Endothelial cell of umbilical vein (primary cell): ENCODE results near the gene NTRK1. TPM values are rescaled to one million over a fixed set of nuclear protein-coding genes. Genes with fewer than 3 reads are reported as not detected.

Source experiments
- BruUV-seq: library from RNA; stranded (reverse); fragments of 400-500 nt; replicated peaks from 2 replicates; lab custom pipeline; 2021; lab: Mats Ljungman, UMichigan
- CTCF ChIA-PET: fragments of 300-600, 350-600 bp; sonication (Branson Sonifier 250); formaldehyde crosslinking; loops from one replicate; lab custom pipeline; 2021; ENCODE audit warnings: antibody characterized with exemption, inconsistent platforms; lab: Charles Lee
- POLR2A ChIA-PET: fragments of 300-600, 350-600 bp; sonication (Branson Sonifier 250); formaldehyde crosslinking; loops from one replicate; lab custom pipeline; 2021; ENCODE audit warnings: antibody characterized with exemption, inconsistent platforms; lab: Charles Lee
- DNase-seq: peaks from one replicate; pipeline ENCODE4 v3.0.0-alpha.2; 2011; ENCODE audit warnings: low read depth, low spot score
- FAIRE-seq: peaks from 2 replicates; lab custom pipeline; 2011; peaks lifted over from hg19 to GRCh38; lab: Jason Lieb, UNC
- H2AFZ ChIP-seq: 2 replicates; pipeline ENCODE4 v1.6.0; 2012; ENCODE audit warnings: low read depth, low read length, control low read depth, inconsistent platforms
- H3K27ac ChIP-seq: 2 replicates; pipeline ENCODE4 v1.5.1; 2011; ENCODE audit warnings: low read depth, mild to moderate bottlenecking, control low read depth, low read length, moderate library complexity; ENCODE audit not compliant: insufficient read depth
- H3K27me3 ChIP-seq, 2 experiments: 2 replicates each; pipeline versions ENCODE4 v1.6.0 to v1.6.1; 2011; ENCODE audit warnings: low read length in 2 of 2, mixed read lengths in 1 of 2; ENCODE audit not compliant: control insufficient read depth in 2 of 2, insufficient read depth in 2 of 2
- H3K36me3 ChIP-seq, 2 experiments: 2 replicates in 1 of 2; 3 replicates in 1 of 2; pipeline ENCODE4 v1.5.1; 2011; ENCODE audit warnings: low read length in 2 of 2, mild to moderate bottlenecking in 1 of 2, moderate library complexity in 1 of 2; ENCODE audit not compliant: control insufficient read depth in 2 of 2, insufficient read depth in 2 of 2; ENCODE audit errors: extremely low read depth in 1 of 2
- H3K4me1 ChIP-seq: 3 replicates; pipeline ENCODE4 v1.5.1; 2011; ENCODE audit warnings: mild to moderate bottlenecking, low read length; ENCODE audit not compliant: control insufficient read depth, insufficient read depth; ENCODE audit errors: extremely low read depth
- H3K4me2 ChIP-seq: 2 replicates; pipeline ENCODE4 v1.6.1; 2011; ENCODE audit warnings: low read length, control low read depth, mixed read lengths; ENCODE audit not compliant: insufficient read depth
- H3K4me3 ChIP-seq, 3 experiments: fragments of 200-600 bp in 1 of 3; sonication (generic), shearing (Covaris generic) in 1 of 3; replicated peaks in 1 of 3; 2 replicates each; pipeline ENCODE4 v1.5.1; 2011 to 2016; ENCODE audit warnings: control low read depth in 3 of 3, low read length in 3 of 3, mild to moderate bottlenecking in 2 of 3, inconsistent platforms in 1 of 3, low read depth in 1 of 3, moderate library complexity in 1 of 3; ENCODE audit not compliant: insufficient read depth in 1 of 3
- H3K79me2 ChIP-seq: 2 replicates; pipeline ENCODE4 v1.6.0; 2012; ENCODE audit warnings: low read length, inconsistent platforms; ENCODE audit not compliant: control insufficient read depth, insufficient read depth
- H3K9ac ChIP-seq: replicated peaks from 2 replicates; pipeline ENCODE3; 2011; ENCODE audit warnings: low read length, control low read depth; ENCODE audit not compliant: insufficient read depth; ENCODE audit errors: extremely low read depth
- H3K9me1 ChIP-seq: replicated peaks from 3 replicates; pipeline ENCODE4 v1.6.0; 2011; ENCODE audit warnings: mild to moderate bottlenecking, low read length; ENCODE audit not compliant: control insufficient read depth, insufficient read depth; ENCODE audit errors: extremely low read depth
- H3K9me3 ChIP-seq: replicated peaks from 2 replicates; pipeline ENCODE4 v1.5.1; 2012; ENCODE audit warnings: low read length, inconsistent platforms; ENCODE audit not compliant: control insufficient read depth, insufficient read depth
- H4K20me1 ChIP-seq: replicated peaks from 2 replicates; pipeline ENCODE3; 2011; ENCODE audit warnings: mild to moderate bottlenecking, low read length; ENCODE audit not compliant: control insufficient read depth, insufficient read depth; ENCODE audit errors: extremely low read depth
- CTCF ChIP-seq, 2 donors: IDR thresholded peaks; 1 replicate in 1 of 2; 2 replicates in 1 of 2; pipeline ENCODE4 v1.5.1; 2011; ENCODE audit warnings: low read length in 2 of 2, mild to moderate bottlenecking in 2 of 2, moderate library complexity in 2 of 2, control low read depth in 1 of 2, inconsistent platforms in 1 of 2, low read depth in 1 of 2; ENCODE audit not compliant: insufficient read depth in 1 of 2; ENCODE audit errors: extremely low read depth in 1 of 2
- EZH2 ChIP-seq: IDR thresholded peaks from 2 replicates; pipeline ENCODE4 v1.6.1; 2012; ENCODE audit warnings: borderline replicate concordance, low read depth, mild to moderate bottlenecking, moderate library complexity, low read length, inconsistent platforms; ENCODE audit not compliant: severe bottlenecking
- FOS ChIP-seq: IDR thresholded peaks from 2 replicates; pipeline ENCODE4 v1.6.1; 2011; ENCODE audit warnings: mild to moderate bottlenecking, low read length, moderate library complexity, borderline replicate concordance; ENCODE audit not compliant: insufficient read depth
- GATA2 ChIP-seq: IDR thresholded peaks from 2 replicates; pipeline ENCODE4 v1.7.0; 2011; ENCODE audit warnings: low read depth, mild to moderate bottlenecking, moderate library complexity, mixed read lengths, low read length; ENCODE audit not compliant: insufficient read length, insufficient read depth
- JUN ChIP-seq: IDR thresholded peaks from 2 replicates; pipeline ENCODE4 v1.6.1; 2011; ENCODE audit warnings: borderline replicate concordance, low read depth; ENCODE audit not compliant: insufficient read length, insufficient read depth
- MAX ChIP-seq: IDR thresholded peaks from 2 replicates; pipeline ENCODE4 v1.6.1; 2011; ENCODE audit not compliant: insufficient read depth, insufficient read length
- MYC ChIP-seq: IDR thresholded peaks from one replicate; pipeline ENCODE4 v1.6.1; 2011; ENCODE audit warnings: mild to moderate bottlenecking, low read depth, low read length
- POLR2A ChIP-seq: IDR thresholded peaks from 2 replicates; pipeline ENCODE4 v1.6.1; 2012; ENCODE audit warnings: low read depth, mild to moderate bottlenecking, control low read depth, low read length
- POLR2AphosphoS5 ChIP-seq: IDR thresholded peaks from 2 replicates; pipeline ENCODE4 v1.6.1; 2012; ENCODE audit warnings: low read depth, mild to moderate bottlenecking, control low read depth, low read length, moderate library complexity; ENCODE audit not compliant: insufficient read depth
- dilution Hi-C: fragments of 300-500 bp; cut with MboI; formaldehyde crosslinking; loops from one replicate; pipeline ENCODE4 v1.15.0; 2019; ENCODE audit warnings: low sequenced_read_pairs; ENCODE audit not compliant: extremely low pct_ligation_motif_present
- intact Hi-C: fragments of 100-400 bp; cut with micrococcal nuclease; formaldehyde crosslinking; loops from one replicate; pipeline ENCODE4 v1.10.0; 2022
- polyA plus RNA-seq, 4 experiments: library from polyadenylated mRNA; depleted of rRNA in 3 of 4; stranded (reverse) in 3 of 4; unstranded in 1 of 4; fragments of >200 nt; gene quantifications; 2 replicates each; pipeline versions ENCODE4 v1.2.1 to v1.2.3, GENCODE V29; 2011 to 2012; ENCODE audit warnings: missing spikeins in 1 of 4
- total RNA-seq: library from RNA; stranded (reverse); gene quantifications from 2 replicates; pipeline ENCODE4 v1.2.3, GENCODE V29; 2021

Gene NTRK1
- total and polyA plus RNA-seq, 2 donors (not counting 3 experiments of a cell fraction or from before 2014, with no cell fraction given) = 0.07 TPM; not detected in 1

DNA sequence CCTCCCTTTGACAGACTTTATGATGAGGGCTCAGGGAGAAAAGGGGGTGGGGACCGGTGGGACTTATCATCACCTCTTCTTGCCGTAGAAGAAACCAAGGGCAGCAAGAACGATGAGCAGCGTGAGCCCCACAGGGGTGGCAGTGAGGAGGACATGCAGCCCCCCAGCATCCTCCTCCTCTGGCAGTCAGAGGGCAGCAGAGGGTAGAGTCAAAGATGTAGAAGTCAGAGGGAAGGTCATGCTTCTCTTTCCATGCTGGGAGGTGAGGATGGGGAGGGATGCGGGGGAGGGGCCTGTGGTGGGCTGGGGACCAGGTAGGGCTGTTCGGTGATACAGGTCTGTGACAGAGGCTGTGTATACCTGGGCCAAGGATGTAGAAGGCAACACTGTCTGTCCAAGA, 16.6 kb upstream of the NTRK1 start:
- Histone ChIP-seq H3K9me3 (no peaks in the 10 kb centered on the region), H3K27me3 (peaks cover 53 to 54% of the 10 kb centered on the region in 2 experiments), H3K4me2 (no peak overlapping the region), H3K36me3 (no peaks in the 10 kb centered on the region), H4K20me1 (no peaks in the 10 kb centered on the region), H3K4me1 (peaks cover 43% of the 10 kb centered on the region), H3K9me1 (no peaks in the 10 kb centered on the region), H3K4me3 (no peak overlapping the region), H3K9ac (no peak overlapping the region), H3K79me2 (no peaks in the 10 kb centered on the region), H2AFZ (no peak overlapping the region), H3K27ac (no peak overlapping the region)
- FAIRE-seq (no peak), DNase-seq (no peak)
- no TSS peak for BruUV-seq
- ChIA-PET POLR2A (no interaction called here), CTCF (interaction anchor here (0.7 to 1.1 kb wide), 3 partner anchors 16 to 84 kb away, joined by 3 to 4 read pairs (median 3); no protein-coding TSS in a partner anchor)
- intact Hi-C loops (no loop called here), dilution Hi-C loops (no loop called here)
- no peak for TF ChIP-seq POLR2A
- no peak for TF ChIP-seq MYC

DNA sequence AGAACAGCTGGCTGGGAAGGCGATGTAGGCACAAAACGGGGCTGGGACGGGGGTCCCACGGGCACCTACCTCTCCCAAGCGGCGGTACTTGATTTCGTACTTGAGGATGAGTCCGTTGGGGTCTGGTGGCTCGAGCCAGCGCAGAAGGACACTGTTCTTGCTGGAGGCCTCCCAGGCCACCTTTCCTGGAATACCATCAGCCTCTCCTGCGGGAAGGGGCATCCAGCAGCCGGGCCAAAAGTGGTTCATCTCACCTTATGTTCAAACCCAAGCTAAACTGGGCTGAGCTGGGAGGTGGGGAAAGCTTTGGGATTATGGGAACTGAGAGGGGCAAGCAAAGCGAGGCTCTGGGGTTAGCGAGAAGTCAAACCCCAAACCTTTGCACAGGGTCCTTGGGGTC, 16.0 kb upstream of the NTRK1 start:
- H3K4me2 ChIP-seq = no peak overlapping the region
- BruUV-seq = no TSS peak
- dilution Hi-C loops = no loop called here
- no peak overlapping the region for H3K27ac ChIP-seq
- FAIRE-seq (no peak), DNase-seq (no peak)
- H3K79me2 ChIP-seq = no peaks in the 10 kb centered on the region
- POLR2A ChIA-PET = no interaction called here
- CTCF ChIA-PET = interaction anchor here (1.0 kb wide), 1 partner anchor 15 kb away, joined by 4 read pairs; no protein-coding TSS in a partner anchor
- H4K20me1 ChIP-seq = no peaks in the 10 kb centered on the region
- no peaks in the 10 kb centered on the region for H3K36me3 ChIP-seq
- intact Hi-C loops = no loop called here
- no peak overlapping the region for H3K4me3 ChIP-seq
- no peak overlapping the region for H2AFZ ChIP-seq
- H3K9ac ChIP-seq = no peak overlapping the region
- peaks cover 57 to 58% of the 10 kb centered on the region in 2 experiments for H3K27me3 ChIP-seq
- H3K9me3 ChIP-seq = no peaks in the 10 kb centered on the region
- TF ChIP-seq FOS = no peak
- no peak for TF ChIP-seq JUN
- TF ChIP-seq POLR2AphosphoS5 = no peak
- TF ChIP-seq MYC = no peak
- no peak for TF ChIP-seq MAX
- no peak for TF ChIP-seq CTCF (IDR thresholded peaks at IDR 0.05; ENCODE audit: extremely low read depth in 1 of 2, insufficient read depth in 1 of 2, low read depth in 1 of 2, low read length in 2 of 2)
- no peak for TF ChIP-seq GATA2
- TF ChIP-seq POLR2A = no peak
- no peak for TF ChIP-seq EZH2
- no peaks in the 10 kb centered on the region for H3K9me1 ChIP-seq
- H3K4me1 ChIP-seq = peaks cover 45% of the 10 kb centered on the region
